Dendritic cell treated with granulocyte-macrophage colony-stimulating factor and Interleukin-4, amounts not matched to agents 40 ng/mL and 50 ng/mL, for 4 days (primary cell): ENCODE measurements around the gene LDLRAD4.
A peak's percentile ranks its signal among the peaks of the same experiment; 100 is the strongest.
"Not testable (repeated sequence)": the region's sequence is repeated elsewhere in the genome, so short reads cannot be mapped to it uniquely, and the experiment has no call there.

Experiments
- H3K27ac Mint-ChIP-seq: one replicate; pipeline ENCODE4 v1.8.0; 2022; ENCODE audit warnings: mild to moderate bottlenecking, mixed read lengths
- H3K27me3 Mint-ChIP-seq: one replicate; pipeline ENCODE4 v1.8.0; 2022; ENCODE audit warnings: mild to moderate bottlenecking, mixed read lengths
- H3K36me3 Mint-ChIP-seq: one replicate; pipeline ENCODE4 v1.8.0; 2022; ENCODE audit warnings: low read depth, mixed read lengths
- H3K4me1 Mint-ChIP-seq: one replicate; pipeline ENCODE4 v1.8.0; 2022; ENCODE audit warnings: low read depth, mixed read lengths
- H3K4me3 Mint-ChIP-seq: one replicate; pipeline ENCODE4 v1.8.0; 2022; ENCODE audit warnings: mild to moderate bottlenecking, moderate library complexity, mixed read lengths
- H3K9me3 Mint-ChIP-seq: one replicate; pipeline ENCODE4 v1.8.0; 2022; ENCODE audit warnings: mixed read lengths
- intact Hi-C: fragments of 100-400 bp; cut with micrococcal nuclease; formaldehyde crosslinking; loops from one replicate; pipeline ENCODE4 v1.15.0; 2022

LDLRAD4 gene

DNA sequence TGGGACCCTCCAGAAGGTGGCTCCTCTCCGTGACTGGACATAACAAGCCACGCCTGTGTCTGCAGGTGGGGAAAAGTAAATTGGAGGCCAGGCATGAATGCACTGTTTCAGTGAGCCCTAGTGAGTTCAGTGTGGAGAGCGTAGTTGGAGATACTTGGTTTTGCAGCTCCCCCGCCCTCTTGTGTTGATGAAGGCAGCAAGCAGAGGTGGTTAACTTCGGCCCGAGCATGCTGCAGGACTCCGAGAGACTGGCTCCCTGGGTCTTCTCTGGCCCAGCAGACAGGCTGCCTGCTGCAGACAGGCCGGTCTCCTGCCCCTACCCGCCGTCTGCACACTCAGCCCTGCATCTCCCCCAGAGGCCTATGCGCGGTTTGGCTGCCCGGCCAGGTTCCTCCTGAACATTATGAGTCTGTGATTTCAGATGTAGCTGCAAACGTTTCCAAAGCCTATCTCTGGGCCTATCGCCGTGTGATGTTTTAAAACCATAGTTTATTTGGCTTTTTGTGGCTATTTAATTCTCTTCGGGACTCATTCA lies 102.4 kb downstream of the LDLRAD4 start:
- intact Hi-C loops: no loop called here
- H3K9me3 Mint-ChIP-seq: peaks cover 11% of the 10 kb centered on the region
- no peak overlapping the region for H3K27ac Mint-ChIP-seq
- H3K36me3 Mint-ChIP-seq: peaks cover 31% of the 10 kb centered on the region
- peaks cover 15% of the 10 kb centered on the region for H3K4me1 Mint-ChIP-seq
- H3K4me3 Mint-ChIP-seq: no peak overlapping the region
- H3K27me3 Mint-ChIP-seq: no peaks in the 10 kb centered on the region

DNA sequence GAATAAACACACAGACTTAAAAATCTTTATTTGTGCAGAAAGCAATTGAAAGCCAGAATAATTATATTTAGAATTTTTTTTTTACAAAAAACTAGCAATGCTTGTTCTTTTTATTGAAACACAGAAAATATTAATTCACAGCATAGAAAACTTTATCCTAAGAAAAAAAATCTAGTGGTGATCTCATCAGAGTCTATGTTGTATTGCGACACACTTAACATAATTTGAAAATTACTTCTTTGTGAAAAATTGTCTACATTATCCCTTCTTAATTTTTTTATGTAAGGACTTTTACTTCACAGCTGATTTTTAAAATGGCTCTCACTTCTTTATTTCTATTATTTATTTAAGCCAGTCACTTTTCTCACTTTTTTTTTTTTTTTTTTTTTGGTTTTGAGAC lies 103.4 kb downstream of the LDLRAD4 start:
- H3K27ac Mint-ChIP-seq: no peak overlapping the region
- peaks cover 2% of the 10 kb centered on the region for H3K9me3 Mint-ChIP-seq
- no peak overlapping the region for H3K4me3 Mint-ChIP-seq
- intact Hi-C loops: no loop called here
- H3K36me3 Mint-ChIP-seq: peaks cover 26% of the 10 kb centered on the region
- H3K4me1 Mint-ChIP-seq: peaks cover 15% of the 10 kb centered on the region
- H3K27me3 Mint-ChIP-seq: no peaks in the 10 kb centered on the region

DNA sequence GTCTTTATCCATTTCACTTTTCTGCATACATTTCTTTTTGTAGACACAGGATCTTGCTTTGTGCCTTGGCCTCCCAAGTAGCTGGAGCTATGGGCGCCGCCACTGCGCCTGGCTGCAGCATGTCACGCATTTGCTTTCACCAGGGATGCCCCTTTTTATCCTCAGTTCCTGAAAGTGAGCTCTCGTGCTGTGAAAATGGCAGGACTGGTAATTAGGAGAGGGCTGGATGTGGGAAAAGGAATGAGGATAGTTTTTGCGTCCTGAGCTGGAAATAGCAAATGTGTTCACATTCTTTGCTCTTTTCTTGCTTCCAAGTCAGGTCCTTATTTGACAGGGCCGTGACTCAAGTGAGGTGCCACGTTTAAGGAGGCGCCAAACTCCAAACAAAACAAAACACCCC lies 104.6 kb downstream of the LDLRAD4 start:
- peaks cover 4% of the 10 kb centered on the region for H3K9me3 Mint-ChIP-seq
- H3K4me1 Mint-ChIP-seq: peaks cover 17% of the 10 kb centered on the region
- H3K36me3 Mint-ChIP-seq: peaks cover 34% of the 10 kb centered on the region
- no peak overlapping the region for H3K27ac Mint-ChIP-seq
- no peak overlapping the region for H3K4me3 Mint-ChIP-seq
- intact Hi-C loops: no loop called here
- no peaks in the 10 kb centered on the region for H3K27me3 Mint-ChIP-seq

GRCh38 chr18:13324880-13325279 lies 106.3 kb downstream of the LDLRAD4 start:
- Mint-ChIP-seq H3K27me3 (no peaks in the 10 kb centered on the region), H3K27ac (no peak overlapping the region), H3K36me3 (peaks cover 36% of the 10 kb centered on the region), H3K4me3 (no peak overlapping the region), H3K4me1 (peaks cover 10% of the 10 kb centered on the region), H3K9me3 (peaks cover 6% of the 10 kb centered on the region)
- intact Hi-C loops: no loop called here

DNA sequence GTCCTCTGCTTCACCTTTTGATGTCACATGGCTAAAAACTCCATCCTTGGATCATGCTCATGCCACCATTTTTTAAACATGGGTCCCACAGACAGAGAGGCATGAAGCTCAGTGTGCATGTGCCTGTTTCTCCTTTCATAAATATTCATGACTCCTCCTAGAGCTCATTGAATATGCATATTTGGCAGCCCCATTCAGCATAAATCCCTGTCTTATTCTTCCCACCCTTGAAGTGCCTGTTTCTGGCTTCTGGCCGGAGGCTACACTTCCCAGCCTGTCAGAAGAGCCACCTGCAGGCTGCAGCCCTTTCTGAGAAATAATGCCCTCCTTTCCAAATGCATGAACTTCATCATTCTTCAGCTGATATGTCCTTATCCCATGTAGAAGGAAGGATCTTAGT lies 109.7 kb downstream of the LDLRAD4 start:
- H3K27ac Mint-ChIP-seq: no peak overlapping the region
- peaks cover 25% of the 10 kb centered on the region for H3K36me3 Mint-ChIP-seq
- peaks cover 7% of the 10 kb centered on the region for H3K9me3 Mint-ChIP-seq
- H3K27me3 Mint-ChIP-seq: peaks cover 1% of the 10 kb centered on the region
- H3K4me1 Mint-ChIP-seq: peaks cover 10% of the 10 kb centered on the region
- no peak overlapping the region for H3K4me3 Mint-ChIP-seq
- intact Hi-C loops: no loop called here

GRCh38 chr18:13330996-13331395 lies 112.4 kb downstream of the LDLRAD4 start:
- no peak overlapping the region for H3K27ac Mint-ChIP-seq
- H3K36me3 Mint-ChIP-seq: peaks cover 24% of the 10 kb centered on the region
- peaks cover 15% of the 10 kb centered on the region for H3K9me3 Mint-ChIP-seq
- H3K4me3 Mint-ChIP-seq: no peak overlapping the region
- intact Hi-C loops: no loop called here
- peaks cover 1% of the 10 kb centered on the region for H3K27me3 Mint-ChIP-seq
- H3K4me1 Mint-ChIP-seq: peaks cover 10% of the 10 kb centered on the region

DNA sequence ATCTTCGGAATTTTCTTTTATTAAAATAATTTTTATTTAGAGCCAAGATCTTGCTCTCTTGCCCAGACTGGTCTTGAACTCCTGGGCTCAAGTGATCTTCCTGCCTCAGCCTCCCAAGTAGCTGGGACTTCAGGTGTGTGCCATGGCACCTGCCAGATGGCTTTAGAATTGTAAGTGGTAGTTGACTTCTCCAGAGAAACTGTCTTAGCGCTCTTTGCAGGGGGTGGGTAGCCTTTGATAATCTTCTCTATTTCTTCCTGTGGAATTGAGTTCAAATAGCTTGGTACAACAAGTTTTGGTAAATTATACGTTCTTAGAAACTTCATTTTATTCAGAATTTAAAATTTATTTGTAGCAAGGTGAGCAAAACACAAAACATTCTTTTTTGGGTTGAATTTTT lies 113.3 kb downstream of the LDLRAD4 start:
- H3K4me1 Mint-ChIP-seq: peaks cover 17% of the 10 kb centered on the region
- H3K27ac Mint-ChIP-seq: no peak overlapping the region
- H3K9me3 Mint-ChIP-seq: peaks cover 15% of the 10 kb centered on the region
- H3K36me3 Mint-ChIP-seq: peaks cover 30% of the 10 kb centered on the region
- H3K4me3 Mint-ChIP-seq: no peak overlapping the region
- intact Hi-C loops: no loop called here
- H3K27me3 Mint-ChIP-seq: peaks cover 1% of the 10 kb centered on the region

GRCh38 chr18:13332874-13333273 lies 114.3 kb downstream of the LDLRAD4 start:
- H3K9me3 Mint-ChIP-seq: peaks cover 14% of the 10 kb centered on the region
- H3K4me3 Mint-ChIP-seq: no peak overlapping the region
- H3K27ac Mint-ChIP-seq: no peak overlapping the region
- peaks cover 1% of the 10 kb centered on the region for H3K27me3 Mint-ChIP-seq
- H3K36me3 Mint-ChIP-seq: peaks cover 22% of the 10 kb centered on the region
- peaks cover 12% of the 10 kb centered on the region for H3K4me1 Mint-ChIP-seq
- intact Hi-C loops: no loop called here

- Mint-ChIP-seq H3K36me3 (peaks cover 15% of the 10 kb centered on the region), H3K4me3 (no peak overlapping the region), H3K9me3 (peaks cover 9% of the 10 kb centered on the region), H3K4me1 (peaks cover 12% of the 10 kb centered on the region), H3K27me3 (peaks cover 1% of the 10 kb centered on the region), H3K27ac (no peak overlapping the region)
- intact Hi-C loops: no loop called here
Observed at GRCh38 chr18:13335903-13336302, 117.3 kb downstream of the LDLRAD4 start.

GRCh38 chr18:13336841-13337240 lies 118.3 kb downstream of the LDLRAD4 start:
- H3K4me1 Mint-ChIP-seq: peaks cover 12% of the 10 kb centered on the region
- intact Hi-C loops: no loop called here
- H3K27ac Mint-ChIP-seq: no peak overlapping the region
- peaks cover 1% of the 10 kb centered on the region for H3K27me3 Mint-ChIP-seq
- H3K9me3 Mint-ChIP-seq: peaks cover 13% of the 10 kb centered on the region
- no peak overlapping the region for H3K4me3 Mint-ChIP-seq
- peaks cover 20% of the 10 kb centered on the region for H3K36me3 Mint-ChIP-seq

DNA sequence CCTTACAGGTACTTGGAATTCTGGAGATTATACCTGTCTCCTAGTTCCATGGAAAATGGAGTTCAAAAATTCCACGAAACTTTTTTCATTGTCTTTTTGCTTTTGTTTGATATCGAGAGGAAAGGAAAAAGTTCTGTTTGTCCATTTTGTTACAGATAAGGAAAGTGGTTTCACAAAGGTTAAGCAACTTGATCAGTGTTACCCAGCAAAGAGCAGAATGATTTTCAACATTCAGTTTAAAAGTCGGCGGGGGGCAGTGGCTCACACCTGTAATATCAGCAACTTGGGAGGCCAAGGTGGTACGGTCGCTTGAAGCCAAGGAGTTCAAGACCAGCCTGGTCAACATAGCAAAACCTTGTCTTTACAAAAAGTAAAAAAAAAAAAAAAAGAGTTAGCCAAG lies 118.8 kb downstream of the LDLRAD4 start:
- Mint-ChIP-seq H3K27ac (no peak overlapping the region), H3K4me3 (no peak overlapping the region), H3K36me3 (peaks cover 21% of the 10 kb centered on the region), H3K9me3 (peaks cover 15% of the 10 kb centered on the region), H3K27me3 (peaks cover 1% of the 10 kb centered on the region), H3K4me1 (peaks cover 12% of the 10 kb centered on the region)
- intact Hi-C loops: no loop called here

- Mint-ChIP-seq H3K9me3 (peaks cover 14% of the 10 kb centered on the region), H3K36me3 (peaks cover 21% of the 10 kb centered on the region), H3K4me3 (no peak overlapping the region), H3K4me1 (peaks cover 12% of the 10 kb centered on the region), H3K27me3 (no peaks in the 10 kb centered on the region), H3K27ac (no peak overlapping the region)
- intact Hi-C loops: no loop called here
Observed at GRCh38 chr18:13338318-13338717, 119.8 kb downstream of the LDLRAD4 start.

GRCh38 chr18:13339653-13340052 lies 121.1 kb downstream of the LDLRAD4 start:
- Mint-ChIP-seq H3K4me1 (peaks cover 12% of the 10 kb centered on the region), H3K4me3 (no peak overlapping the region), H3K9me3 (peaks cover 6% of the 10 kb centered on the region), H3K27me3 (no peaks in the 10 kb centered on the region), H3K27ac (no peak overlapping the region), H3K36me3 (peaks cover 20% of the 10 kb centered on the region)
- intact Hi-C loops: no loop called here

DNA sequence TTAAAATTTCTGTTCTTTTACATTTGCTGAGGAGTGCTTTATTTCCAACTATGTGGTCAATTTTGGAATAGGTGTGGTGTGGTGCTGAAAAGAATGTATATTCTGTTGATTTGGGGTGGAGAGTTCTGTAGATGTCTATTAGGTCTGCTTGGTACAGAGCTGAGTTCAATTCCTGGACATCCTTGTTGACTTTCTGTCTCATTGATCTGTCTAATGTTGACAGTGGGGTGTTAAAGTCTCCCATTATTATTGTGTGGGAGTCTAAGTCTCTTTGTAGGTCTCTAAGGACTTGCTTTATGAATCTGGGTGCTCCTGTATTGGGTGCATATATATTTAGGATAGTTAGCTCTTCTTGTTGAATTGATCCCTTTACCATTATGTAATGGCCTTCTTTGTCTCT lies 127.9 kb downstream of the LDLRAD4 start:
- H3K27me3 Mint-ChIP-seq, H3K4me1 Mint-ChIP-seq, intact Hi-C loops, H3K4me3 Mint-ChIP-seq, H3K27ac Mint-ChIP-seq: not testable (repeated sequence)
- H3K9me3 Mint-ChIP-seq: peaks cover 44% of the 10 kb centered on the region
- H3K36me3 Mint-ChIP-seq: peaks cover 32% of the 10 kb centered on the region

DNA sequence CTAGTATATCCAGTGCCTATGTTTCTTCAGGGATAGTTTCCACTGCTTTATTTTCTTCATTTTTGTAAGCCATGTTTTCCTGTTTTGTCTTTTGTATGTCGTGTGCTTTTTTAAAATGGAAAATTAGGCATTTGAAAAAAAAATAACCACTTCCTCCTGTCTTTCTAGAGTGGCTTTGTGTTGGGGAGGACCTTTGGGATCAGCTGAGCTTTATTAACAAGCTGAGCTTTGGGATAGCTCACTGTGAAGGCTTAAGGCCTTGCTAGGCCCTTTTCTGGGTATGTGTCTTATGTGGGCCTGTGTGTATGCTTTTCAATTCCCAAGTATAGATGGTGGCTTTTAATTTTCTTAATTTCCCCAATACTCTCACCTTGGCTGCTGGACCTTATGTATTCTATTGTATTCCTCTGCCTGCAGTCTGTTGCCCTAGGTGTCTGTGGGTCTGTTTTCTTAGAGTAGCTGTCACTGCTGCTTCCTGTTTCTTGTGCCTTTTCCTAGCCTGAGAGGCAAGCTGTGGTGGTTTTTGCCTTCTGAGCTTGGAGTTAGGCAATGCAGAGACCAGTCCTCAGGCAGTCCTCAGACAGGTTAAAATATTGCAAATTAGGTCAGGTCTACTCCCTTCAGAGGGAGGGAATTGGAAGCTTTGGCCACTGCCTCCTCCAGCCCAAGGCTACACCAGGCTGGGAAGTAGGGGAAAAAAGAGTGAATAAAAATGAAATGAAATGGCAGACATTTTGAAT lies 134.7 kb downstream of the LDLRAD4 start:
- intact Hi-C loops: no loop called here
- peak overlapping the region; percentile 68 for H3K27ac Mint-ChIP-seq

More for the DNA sequence above, 134.7 kb downstream of the LDLRAD4 start:
- H3K36me3 Mint-ChIP-seq: peaks cover 18% of the 10 kb centered on the region
- H3K9me3 Mint-ChIP-seq: peaks cover 26% of the 10 kb centered on the region
- H3K27me3 Mint-ChIP-seq: no peaks in the 10 kb centered on the region
- no peak overlapping the region for H3K4me3 Mint-ChIP-seq
- H3K4me1 Mint-ChIP-seq: peaks cover 50% of the 10 kb centered on the region
